SK-N-MC (cell line): ENCODE data around the gene SLC18B1.

Experiments
- EZH2 ChIP-seq: fragments of 200-600 bp; sonication (generic); IDR thresholded peaks from one replicate; pipeline ENCODE4 v1.6.1; 2017; ENCODE audit warnings: antibody characterized with exemption
- FOXP2 ChIP-seq: optimal IDR thresholded peaks from 2 replicates; pipeline ENCODE3; 2011; ENCODE audit warnings: mild to moderate bottlenecking, moderate library complexity; ENCODE audit not compliant: insufficient read depth; ENCODE audit errors: extremely low read length, control extremely low read depth
- POLR2AphosphoS5 ChIP-seq: IDR thresholded peaks from 2 replicates; pipeline ENCODE4 v1.6.1; 2012; ENCODE audit warnings: mild to moderate bottlenecking, low read depth, low read length, borderline replicate concordance

GRCh38 chr6:132765560-132765959, 32.9 kb downstream of the SLC18B1 start:
- TF ChIP-seq POLR2AphosphoS5: no peak
- TF ChIP-seq EZH2: no peak
- no peak for TF ChIP-seq FOXP2
